AG04450 (cell line): ENCODE data around the gene IFNGR2. TPM values are rescaled to one million over a fixed set of nuclear protein-coding genes. Genes with fewer than 3 reads are reported as not detected.

Experiments
- CTCF ChIA-PET: fragments of 300-600, 350-600 bp; formaldehyde crosslinking; extraction: SDS; loops from one replicate; lab custom pipeline; 2022; ENCODE audit warnings: antibody characterized with exemption, inconsistent platforms; lab: Charles Lee
- POLR2A ChIA-PET: fragments of 350-600 bp; formaldehyde crosslinking; extraction: SDS; loops from one replicate; lab custom pipeline; 2021; ENCODE audit warnings: antibody characterized with exemption, inconsistent platforms; lab: Yijun Ruan, JAX
- DNase-seq: peaks from one replicate; pipeline ENCODE4 v3.0.0-alpha.2; 2011; ENCODE audit warnings: low read depth, low spot score
- H3K27ac ChIP-seq: one replicate; pipeline ENCODE4 v1.5.1; 2012; ENCODE audit warnings: low read depth, low read length, control low read depth
- H3K27me3 ChIP-seq: one replicate; pipeline ENCODE4 v1.6.0; 2012; ENCODE audit warnings: low read length; ENCODE audit not compliant: control insufficient read depth, insufficient read depth
- H3K4me3 ChIP-seq: 2 replicates; pipeline ENCODE4 v1.5.1; 2011; ENCODE audit warnings: mild to moderate bottlenecking, low read depth, low read length, control low read depth
- H3K9me3 ChIP-seq: 2 replicates; pipeline ENCODE4 v1.5.1; 2012; ENCODE audit warnings: low read length; ENCODE audit not compliant: control insufficient read depth, insufficient read depth
- polyA plus RNA-seq: library from polyadenylated mRNA; depleted of rRNA; stranded (reverse); fragments of >200 nt; gene quantifications from 2 replicates; pipeline ENCODE4 v1.2.3, GENCODE V29; 2011
- TF ChIP-seq, protein P1 (sequence below): IDR thresholded peaks from 2 replicates; pipeline ENCODE4 v1.5.1; 2011; ENCODE audit warnings: low read depth, low read length, control low read depth, inconsistent platforms

IFNGR2 gene
- polyA plus RNA-seq, 1 experiment: 90.8 TPM

DNA sequence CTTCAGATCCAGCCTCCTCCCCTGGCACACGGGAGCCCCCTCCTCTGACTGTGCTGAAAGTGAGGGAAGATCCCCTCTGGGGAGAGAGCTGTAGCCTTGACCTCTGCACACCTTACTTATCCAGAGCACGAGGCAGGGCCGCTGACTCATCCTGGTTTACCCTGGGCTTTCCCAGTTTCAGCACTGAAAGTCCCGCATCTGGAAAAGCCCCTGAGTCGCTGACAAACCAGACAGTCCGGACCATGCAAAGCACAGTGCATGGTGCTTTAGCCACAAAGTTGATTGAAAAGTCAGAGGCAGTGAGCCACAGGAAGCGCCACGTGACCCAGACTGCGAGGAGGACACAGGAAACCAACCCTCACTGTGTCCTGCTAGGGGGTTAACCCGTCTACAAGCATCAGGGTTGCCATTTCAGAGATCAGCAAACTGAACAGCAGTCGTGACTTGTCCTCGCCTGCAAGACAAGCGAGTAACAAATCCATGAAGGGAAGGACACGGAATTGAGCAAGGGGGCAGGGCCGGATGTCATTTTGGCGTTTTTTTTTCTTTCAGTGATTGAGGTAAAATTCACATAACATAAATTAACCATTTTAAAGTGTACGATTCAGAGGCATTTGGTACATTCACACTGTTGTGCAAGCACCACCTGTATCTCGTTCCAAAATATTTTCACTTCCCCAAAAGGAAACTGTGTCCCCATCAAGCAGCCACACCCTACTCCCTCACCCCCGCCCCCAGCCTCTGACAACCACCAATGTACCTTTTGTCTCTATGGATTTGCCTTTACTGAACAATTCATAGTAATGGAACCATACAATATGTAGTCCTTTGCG, 19.9 kb upstream of the IFNGR2 start:
- ChIA-PET CTCF (no interaction called here), POLR2A (no interaction called here)
- TF ChIP-seq, protein P1, sequence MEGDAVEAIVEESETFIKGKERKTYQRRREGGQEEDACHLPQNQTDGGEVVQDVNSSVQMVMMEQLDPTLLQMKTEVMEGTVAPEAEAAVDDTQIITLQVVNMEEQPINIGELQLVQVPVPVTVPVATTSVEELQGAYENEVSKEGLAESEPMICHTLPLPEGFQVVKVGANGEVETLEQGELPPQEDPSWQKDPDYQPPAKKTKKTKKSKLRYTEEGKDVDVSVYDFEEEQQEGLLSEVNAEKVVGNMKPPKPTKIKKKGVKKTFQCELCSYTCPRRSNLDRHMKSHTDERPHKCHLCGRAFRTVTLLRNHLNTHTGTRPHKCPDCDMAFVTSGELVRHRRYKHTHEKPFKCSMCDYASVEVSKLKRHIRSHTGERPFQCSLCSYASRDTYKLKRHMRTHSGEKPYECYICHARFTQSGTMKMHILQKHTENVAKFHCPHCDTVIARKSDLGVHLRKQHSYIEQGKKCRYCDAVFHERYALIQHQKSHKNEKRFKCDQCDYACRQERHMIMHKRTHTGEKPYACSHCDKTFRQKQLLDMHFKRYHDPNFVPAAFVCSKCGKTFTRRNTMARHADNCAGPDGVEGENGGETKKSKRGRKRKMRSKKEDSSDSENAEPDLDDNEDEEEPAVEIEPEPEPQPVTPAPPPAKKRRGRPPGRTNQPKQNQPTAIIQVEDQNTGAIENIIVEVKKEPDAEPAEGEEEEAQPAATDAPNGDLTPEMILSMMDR: no peak
- Histone ChIP-seq H3K9me3 (no peaks in the 10 kb centered on the region), H3K4me3 (no peak overlapping the region), H3K27me3 (no peaks in the 10 kb centered on the region), H3K27ac (peak overlapping the region; percentile 52)
- no peak for DNase-seq

- no peak for DNase-seq
- TF ChIP-seq, protein P1: no peak
- Histone ChIP-seq H3K27me3 (peaks cover 3% of the 10 kb centered on the region), H3K9me3 (no peaks in the 10 kb centered on the region), H3K4me3 (no peak overlapping the region), H3K27ac (no peak overlapping the region)
- ChIA-PET POLR2A (interaction anchor here (0.9 kb wide), 1 partner anchor 11 kb away, joined by 3 read pairs; no protein-coding TSS in a partner anchor), CTCF (interaction anchor here (1.2 to 3.1 kb wide), 4 partner anchors 9 to 221 kb away, joined by 3 to 15 read pairs (median 6); no protein-coding TSS in a partner anchor)
Observed at GRCh38 chr21:33384841-33385331, 18.3 kb upstream of the IFNGR2 start.

GRCh38 chr21:33386222-33386784, 16.9 kb upstream of the IFNGR2 start:
- Histone ChIP-seq H3K27ac (no peak overlapping the region), H3K27me3 (peaks cover 4% of the 10 kb centered on the region), H3K9me3 (no peaks in the 10 kb centered on the region), H3K4me3 (no peak overlapping the region)
- ChIA-PET CTCF (interaction anchor here (0.7 to 3.1 kb wide), 3 partner anchors 8 to 25 kb away, joined by 3 to 15 read pairs (median 7); no protein-coding TSS in a partner anchor), POLR2A (no interaction called here)
- DNase-seq: no peak
- TF ChIP-seq, protein P1: peak; percentile 31

DNA sequence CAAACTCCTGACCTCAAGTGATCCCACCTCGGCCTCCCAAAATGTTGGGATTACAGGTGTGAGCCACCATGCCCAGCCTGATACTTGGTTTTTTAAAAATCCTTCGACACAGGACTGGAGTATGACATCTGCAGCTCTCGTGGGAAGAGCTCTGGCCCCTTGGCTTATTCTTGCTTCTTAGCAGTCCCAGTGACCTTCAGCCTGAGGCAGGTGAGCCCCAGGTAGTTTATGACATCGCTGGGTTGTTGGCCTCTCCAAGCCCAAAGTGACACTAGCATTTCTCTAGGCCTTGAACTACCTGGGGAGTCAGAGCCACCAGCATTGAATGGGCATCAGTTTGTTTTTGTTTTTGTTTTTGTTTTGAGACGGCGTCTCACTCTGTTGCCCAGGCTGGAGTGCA, 15.9 kb upstream of the IFNGR2 start:
- no peaks in the 10 kb centered on the region for H3K9me3 ChIP-seq
- TF ChIP-seq, protein P1: no peak
- H3K4me3 ChIP-seq: no peak overlapping the region
- POLR2A ChIA-PET: no interaction called here
- peaks cover 4% of the 10 kb centered on the region for H3K27me3 ChIP-seq
- CTCF ChIA-PET: interaction anchor here (1.1 to 3.1 kb wide), 2 partner anchors 26 kb away, joined by 5 to 15 read pairs; no protein-coding TSS in a partner anchor
- DNase-seq: no peak
- H3K27ac ChIP-seq: no peak overlapping the region
